ENCODE results near the gene SMIM26. TPM values are rescaled to one million over a fixed set of nuclear protein-coding genes. Genes with fewer than 3 reads are reported as not detected.

The SMIM26 gene
- total RNA-seq, 1 experiment from 2014 or later, result 99.3 TPM

- Mint-ChIP-seq H3K27ac (ENCODE audit: unreplicated experiment) (peak overlapping the region; percentile 85), H3K9me3 (ENCODE audit: unreplicated experiment) (peaks cover 12% of the 10 kb centered on the region), H3K4me1 (ENCODE audit: low read depth, unreplicated experiment) (peaks cover 14% of the 10 kb centered on the region), H3K4me3 (ENCODE audit: unreplicated experiment) (peak overlapping the region; percentile 26), H3K27me3 (ENCODE audit: insufficient read depth, unreplicated experiment) (no peaks in the 10 kb centered on the region), H3K36me3 (ENCODE audit: insufficient read depth, unreplicated experiment) (peaks cover 12% of the 10 kb centered on the region)
- H3K36me3 ChIP-seq (ENCODE audit: control insufficient read depth, insufficient read depth, low read length), result no peaks in the 10 kb centered on the region
- H3K4me1 ChIP-seq, result peaks cover 17% of the 10 kb centered on the region
- no peaks in the 10 kb centered on the region for H3K27me3 ChIP-seq (replicated peaks; ENCODE audit: control insufficient read depth, insufficient read depth, low read length)
- no peaks in the 10 kb centered on the region for H3K9me3 ChIP-seq
- no peak for TF ChIP-seq CTCF (IDR thresholded peaks at IDR 0.05; ENCODE audit: insufficient read depth in 1 of 2, low read depth in 1 of 2, low read length in 1 of 2, severe bottlenecking in 1 of 2, unreplicated experiment in 1 of 2)
- ChIA-PET CTCF (interaction anchor here (0.7 to 1.4 kb wide), 6 partner anchors 18 to 88 kb away, joined by 3 to 7 read pairs (median 6); partner anchors contain the start of genes RBBP9, SEC23B and SMIM26), POLR2A (interaction anchor here (0.6 to 1.4 kb wide), 9 partner anchors 8 to 949 kb away, joined by 3 to 33 read pairs (median 6); partner anchors contain the start of genes SEC23B and SMIM26)
- BruUV-seq (replicated peaks), result no TSS peak
- intact Hi-C loops (cut with micrococcal nuclease; ENCODE audit: unreplicated experiment), result no loop called here
- no peak overlapping the region for H3K4me3 ChIP-seq (ENCODE audit: low read depth, low read length)
- peak; percentile 86 to 93 for DNase-seq
Observed at GRCh38 chr20:18585134-18585533, 17.9 kb downstream of the SMIM26 start.

- POLR2A ChIA-PET, result interaction anchor here (1.1 kb wide), 1 partner anchor 80 kb away, joined by 4 read pairs; the partner anchor contains the start of gene SEC23B
- intact Hi-C loops (cut with micrococcal nuclease; ENCODE audit: unreplicated experiment), result loop anchor here (1.0 kb wide), 3 partner anchors 10 to 81 kb away; partner anchors contain the start of genes SEC23B and SMIM26
Observed at GRCh38 chr20:18587665-18588573, 20.7 kb downstream of the SMIM26 start, which contains the start of gene DTD1. DTD1 (plus strand) TSS chr20:18588054; CDS start chr20:18588073, 19 bp downstream.

More at GRCh38 chr20:18587665-18588573, 20.7 kb downstream of the SMIM26 start, which contains the start of gene DTD1:
- DNase-seq, result peak; percentile 94 to 97
- BruUV-seq (replicated peaks), result no TSS peak
- Mint-ChIP-seq H3K9me3 (ENCODE audit: unreplicated experiment) (peaks cover 12% of the 10 kb centered on the region), H3K27me3 (ENCODE audit: insufficient read depth, unreplicated experiment) (no peaks in the 10 kb centered on the region), H3K4me1 (ENCODE audit: low read depth, unreplicated experiment) (peaks cover 14% of the 10 kb centered on the region), H3K4me3 (ENCODE audit: unreplicated experiment) (peak within 1 kb of the TSS; percentile 74), H3K36me3 (ENCODE audit: insufficient read depth, unreplicated experiment) (peaks cover 12% of the 10 kb centered on the region), H3K27ac (ENCODE audit: unreplicated experiment) (peak within 1 kb of the TSS; percentile 58)
- CTCF ChIA-PET, result no interaction called here
- H3K9me3 ChIP-seq, result no peaks in the 10 kb centered on the region
- peak within 1 kb of the TSS; percentile 51 for H3K4me3 ChIP-seq (ENCODE audit: low read depth, low read length)
- no peaks in the 10 kb centered on the region for H3K27me3 ChIP-seq (replicated peaks; ENCODE audit: control insufficient read depth, insufficient read depth, low read length)
- TF ChIP-seq CTCF (IDR thresholded peaks at IDR 0.05; ENCODE audit: insufficient read depth in 1 of 2, low read depth in 1 of 2, low read length in 1 of 2, severe bottlenecking in 1 of 2, unreplicated experiment in 1 of 2), result peak; percentile 61 to 79
- no peaks in the 10 kb centered on the region for H3K36me3 ChIP-seq (ENCODE audit: control insufficient read depth, insufficient read depth, low read length)
- peaks cover 17% of the 10 kb centered on the region for H3K4me1 ChIP-seq

All from Caco-2 (cell line).